Esophagus (tissue), 2 donors: Measurements from ENCODE around the gene CYB561. TPM values are rescaled to one million over a fixed set of nuclear protein-coding genes. Genes with fewer than 3 reads are reported as not detected.

ENCODE experiments used
- H3K27ac ChIP-seq, 2 donors: one replicate each; pipeline ENCODE4 v1.5.1; 2013; ENCODE audit warnings: low read depth in 2 of 2, mild to moderate bottlenecking in 2 of 2, inconsistent platforms in 1 of 2, low read length in 1 of 2, moderate library complexity in 1 of 2
- H3K27me3 ChIP-seq, 2 donors: one replicate each; pipeline ENCODE4 v1.6.1; 2013; ENCODE audit warnings: low read length in 2 of 2, control low read depth in 1 of 2, mild to moderate bottlenecking in 1 of 2; ENCODE audit not compliant: insufficient read depth in 2 of 2, control insufficient read depth in 1 of 2
- H3K36me3 ChIP-seq, 2 donors: one replicate each; pipeline ENCODE4 v1.6.1; 2013; ENCODE audit warnings: low read length in 1 of 2; ENCODE audit not compliant: control insufficient read depth in 2 of 2, insufficient read depth in 2 of 2
- H3K4me1 ChIP-seq, 2 donors: one replicate each; pipeline ENCODE4 v1.6.1; 2013; ENCODE audit warnings: low read length in 1 of 2; ENCODE audit not compliant: control insufficient read depth in 2 of 2, insufficient read depth in 2 of 2
- H3K4me3 ChIP-seq, 2 donors: one replicate each; pipeline ENCODE4 v1.5.1; 2013; ENCODE audit warnings: low read length in 2 of 2, mild to moderate bottlenecking in 2 of 2, low read depth in 1 of 2, moderate library complexity in 1 of 2
- H3K9me3 ChIP-seq, 2 donors: one replicate each; pipeline ENCODE4 v1.6.1; 2013; ENCODE audit warnings: mild to moderate bottlenecking in 2 of 2, low read depth in 1 of 2, low read length in 1 of 2, moderate library complexity in 1 of 2; ENCODE audit not compliant: control insufficient read depth in 2 of 2, insufficient read depth in 1 of 2
- WGBS, 2 donors: extraction: QIAGEN DNeasy Blood & Tissue Kit; methylation state at CpG; one replicate each; pipeline ENCODE4 v1.1.7; 2013; 5-methylcytosine and 5-hydroxymethylcytosine counted together
- polyA plus RNA-seq, 2 donors: library from polyadenylated mRNA; stranded (reverse); fragments of 200-250 nt; gene quantifications; one replicate each; pipeline ENCODE4 v1.2.3, GENCODE V29; 2013
- donor health status: healthy with polysubstance abuse.
- donor health status: Bipolar disorder and iron deficiency.

Gene CYB561
- polyA plus RNA-seq, 2 donors = 35.0 to 45.6 TPM

DNA sequence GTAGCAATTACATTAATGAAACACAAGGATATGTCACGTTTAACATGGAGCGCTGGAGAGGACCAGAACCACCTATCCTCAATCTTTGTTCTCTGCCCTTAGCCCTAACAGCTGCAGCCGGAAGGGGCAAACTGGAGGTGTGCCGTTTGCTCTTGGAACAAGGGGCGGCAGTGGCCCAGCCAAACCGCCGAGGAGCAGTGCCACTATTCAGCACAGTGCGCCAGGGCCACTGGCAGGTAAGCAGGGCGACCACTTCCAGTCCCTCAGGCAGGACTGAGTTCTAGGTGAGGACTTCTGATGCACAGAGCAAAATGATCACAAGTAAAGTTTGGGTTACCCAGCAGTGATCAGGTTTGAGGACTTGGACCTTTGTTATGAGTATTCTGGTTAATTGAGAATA is 41.1 kb downstream of the CYB561 start:
- Histone ChIP-seq H3K4me1 (peaks cover 0 to 3% of the 10 kb centered on the region in 2 donors), H3K27ac (no peak overlapping the region), H3K9me3 (no peaks in the 10 kb centered on the region), H3K36me3 (peaks cover 0 to 5% of the 10 kb centered on the region in 2 donors), H3K27me3 (no peaks in the 10 kb centered on the region), H3K4me3 (no peak overlapping the region)
- 88 to 91% methylated on average over 9 of the region's 9 CpGs for WGBS, 2 donors

DNA sequence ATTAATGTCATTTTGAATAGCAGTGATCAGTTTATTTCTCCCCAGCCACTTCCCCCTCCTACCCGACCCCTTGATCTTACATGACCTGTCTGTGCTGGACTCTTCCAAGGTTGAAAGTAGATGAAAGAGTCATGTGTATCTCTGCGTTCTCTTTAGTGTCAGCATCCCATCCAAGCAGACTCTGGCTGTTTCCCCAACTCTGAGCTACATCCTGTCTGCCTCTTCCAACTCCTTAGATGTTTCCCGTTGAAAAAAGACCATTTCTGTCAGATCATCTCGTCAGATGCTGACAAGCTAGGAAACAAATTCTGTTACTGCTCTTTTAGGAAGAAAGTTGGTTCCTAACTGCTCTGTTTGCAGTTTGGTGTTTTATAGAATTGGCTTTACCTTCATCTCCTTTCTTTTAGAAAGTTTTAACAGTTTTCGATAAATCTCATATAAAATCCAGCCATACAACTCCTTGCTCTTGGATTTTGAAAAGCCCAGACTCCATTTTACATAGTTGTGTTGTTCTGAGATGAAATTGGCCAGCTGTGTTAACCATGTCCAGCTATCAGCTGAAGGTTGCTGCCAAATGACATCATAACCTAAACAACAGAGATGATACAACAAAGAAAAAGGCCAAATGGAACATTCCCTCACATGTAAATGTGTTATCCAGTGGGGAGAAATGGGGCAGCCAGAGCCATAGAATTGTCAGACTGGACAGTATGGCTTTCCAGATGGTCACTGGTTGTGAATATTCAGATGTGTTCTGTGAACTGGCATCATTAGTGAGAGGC is 43.5 kb downstream of the CYB561 start:
- WGBS, 2 donors = 70 to 71% methylated on average over 5 of the region's 5 CpGs
- Histone ChIP-seq H3K36me3 (peaks cover 0 to 5% of the 10 kb centered on the region in 2 donors), H3K9me3 (no peaks in the 10 kb centered on the region), H3K4me1 (peaks cover 0 to 3% of the 10 kb centered on the region in 2 donors), H3K27ac (peak overlapping the region in 1 of 2 donors; percentile 35), H3K27me3 (no peaks in the 10 kb centered on the region), H3K4me3 (no peak overlapping the region)

DNA sequence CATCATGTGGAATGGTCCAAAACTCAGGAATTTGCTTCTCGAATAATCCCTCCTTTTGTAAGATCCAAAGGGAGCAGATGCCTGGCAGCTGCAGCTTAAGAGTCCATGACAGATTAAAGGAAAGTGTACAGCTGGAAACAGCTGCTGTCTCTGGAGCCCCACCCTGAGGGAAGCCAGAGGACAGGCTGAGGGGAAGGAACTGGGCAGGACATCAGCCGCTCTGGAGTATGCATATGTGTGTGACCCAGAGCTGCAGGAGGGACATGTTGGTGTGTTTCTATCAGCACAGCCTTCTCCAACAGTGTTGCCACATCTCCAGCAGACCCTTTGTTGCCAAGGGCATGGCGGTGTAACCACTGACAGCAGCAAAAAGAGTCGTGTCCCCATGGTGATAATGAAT is 46.2 kb downstream of the CYB561 start:
- H3K9me3 ChIP-seq = no peaks in the 10 kb centered on the region
- no peak overlapping the region for H3K4me3 ChIP-seq
- H3K36me3 ChIP-seq = peaks cover 0 to 4% of the 10 kb centered on the region in 2 donors
- WGBS, 2 donors = 55 to 63% methylated on average over 4 of the region's 4 CpGs
- no peaks in the 10 kb centered on the region for H3K27me3 ChIP-seq
- H3K4me1 ChIP-seq = no peaks in the 10 kb centered on the region
- peak overlapping the region in 1 of 2 donors; percentile 22 for H3K27ac ChIP-seq

GRCh38 chr17:63399316-63399715 is 46.8 kb downstream of the CYB561 start:
- Histone ChIP-seq H3K36me3 (peaks cover 0 to 4% of the 10 kb centered on the region in 2 donors), H3K27me3 (no peaks in the 10 kb centered on the region), H3K4me3 (no peak overlapping the region), H3K27ac (peak overlapping the region in 1 of 2 donors; percentile 3), H3K9me3 (no peaks in the 10 kb centered on the region), H3K4me1 (no peaks in the 10 kb centered on the region)
- WGBS, 2 donors = 51 to 55% methylated on average over 3 of the region's 3 CpGs

DNA sequence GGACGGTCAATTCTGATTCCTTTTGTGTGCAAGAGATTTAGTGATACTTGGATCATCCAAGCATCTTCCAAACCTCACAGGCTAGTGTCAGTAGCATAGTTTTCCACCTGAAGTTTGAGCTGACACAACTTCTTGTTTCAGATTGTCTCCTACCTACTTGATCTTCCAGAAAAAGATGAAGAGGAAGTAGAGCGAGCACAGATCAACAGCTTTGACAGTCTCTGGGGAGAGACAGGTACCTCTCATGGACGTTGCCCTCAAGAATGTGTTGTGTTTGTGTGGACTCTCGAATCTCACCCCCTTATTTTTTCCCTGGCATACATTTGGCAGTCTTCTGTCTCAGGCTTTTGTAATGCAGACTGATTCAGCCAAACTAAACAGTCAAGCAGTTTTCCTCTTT is 47.4 kb downstream of the CYB561 start:
- H3K27me3 ChIP-seq = no peaks in the 10 kb centered on the region
- 71 to 75% methylated on average over 4 of the region's 4 CpGs for WGBS, 2 donors
- H3K9me3 ChIP-seq = no peaks in the 10 kb centered on the region
- peaks cover 0 to 4% of the 10 kb centered on the region in 2 donors for H3K36me3 ChIP-seq
- no peaks in the 10 kb centered on the region for H3K4me1 ChIP-seq
- H3K4me3 ChIP-seq = no peak overlapping the region
- H3K27ac ChIP-seq = no peak overlapping the region

GRCh38 chr17:63395075-63395805 is 50.9 kb downstream of the CYB561 start:
- Histone ChIP-seq H3K9me3 (no peaks in the 10 kb centered on the region), H3K4me3 (no peak overlapping the region), H3K27ac (no peak overlapping the region), H3K27me3 (no peaks in the 10 kb centered on the region), H3K4me1 (no peaks in the 10 kb centered on the region), H3K36me3 (peaks cover 0 to 6% of the 10 kb centered on the region in 2 donors)
- WGBS, 2 donors = 75 to 82% methylated on average over 6 of the region's 6 CpGs

DNA sequence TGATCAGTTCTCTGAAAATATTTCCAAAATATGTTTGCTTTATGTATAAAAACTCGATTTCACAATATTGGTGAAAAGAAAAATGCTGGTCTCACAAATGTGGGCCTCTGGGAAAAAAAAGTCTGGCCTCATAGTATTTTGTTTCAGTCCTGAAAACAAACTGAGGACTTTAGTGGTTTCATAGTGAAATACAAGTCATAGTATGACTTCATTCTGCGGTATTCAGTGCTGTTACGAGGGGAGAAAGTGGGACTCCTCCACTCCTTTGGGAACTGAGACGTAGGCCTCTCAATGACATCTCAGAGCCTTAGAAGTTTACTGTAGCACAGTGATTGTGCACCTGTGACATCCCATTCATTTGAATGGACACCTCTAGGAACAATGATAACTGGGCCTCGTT is 56.0 kb downstream of the CYB561 start:
- H3K27me3 ChIP-seq = no peaks in the 10 kb centered on the region
- no peak overlapping the region for H3K27ac ChIP-seq
- H3K4me3 ChIP-seq = no peak overlapping the region
- no peaks in the 10 kb centered on the region for H3K4me1 ChIP-seq
- 93% methylated on average over 5 of the region's 5 CpGs for WGBS, 2 donors
- no peaks in the 10 kb centered on the region for H3K9me3 ChIP-seq
- peaks cover 0 to 7% of the 10 kb centered on the region in 2 donors for H3K36me3 ChIP-seq

- Histone ChIP-seq H3K4me1 (no peaks in the 10 kb centered on the region), H3K36me3 (peaks cover 0 to 7% of the 10 kb centered on the region in 2 donors), H3K27me3 (no peaks in the 10 kb centered on the region), H3K9me3 (no peaks in the 10 kb centered on the region), H3K27ac (no peak overlapping the region), H3K4me3 (no peak overlapping the region)
- WGBS, 2 donors = 58 to 65% methylated on average over 4 of the region's 4 CpGs
Measured at GRCh38 chr17:63387656-63388340, 58.3 kb downstream of the CYB561 start.

GRCh38 chr17:63382826-63383225 is 63.3 kb downstream of the CYB561 start:
- H3K4me3 ChIP-seq = no peak overlapping the region
- no peaks in the 10 kb centered on the region for H3K27me3 ChIP-seq
- H3K4me1 ChIP-seq = no peaks in the 10 kb centered on the region
- no peaks in the 10 kb centered on the region for H3K9me3 ChIP-seq
- no peak overlapping the region for H3K27ac ChIP-seq
- peaks cover 0 to 2% of the 10 kb centered on the region in 2 donors for H3K36me3 ChIP-seq
